GM12878 (cell line): ENCODE data around the gene BDP1. TPM values are rescaled to one million over a fixed set of nuclear protein-coding genes. Genes with fewer than 3 reads are reported as not detected.

Experiments used
- ATAC-seq: fragments of 200-7000 bp; cut with Tn5 transposase; 3 replicates; pipeline ENCODE4 v1.9.1; 2020; ENCODE audit warnings: mild to moderate bottlenecking, moderate library complexity
- BruUV-seq: library from RNA; stranded (reverse); fragments of 400-500 nt; replicated peaks from 2 replicates; lab custom pipeline; 2021; lab: Mats Ljungman, UMichigan
- CTCF ChIA-PET: fragments of 300-600 bp; sonication (Branson Sonifier 250); formaldehyde crosslinking; extraction: SDS; loops from one replicate; lab custom pipeline; 2021; ENCODE audit warnings: inconsistent platforms; lab: Yijun Ruan, JAX
- POLR2A ChIA-PET: fragments of 350-600 bp; formaldehyde crosslinking; extraction: SDS; loops from one replicate; lab custom pipeline; 2021; ENCODE audit warnings: inconsistent platforms; lab: Charles Lee
- RAD21 ChIA-PET: fragments of 300-600 bp; sonication (Branson Sonifier 250); formaldehyde crosslinking; loops from one replicate; lab custom pipeline; 2023; ENCODE audit warnings: antibody characterized with exemption; ENCODE audit not compliant: unreplicated experiment; lab: Charles Lee
- SMC1A ChIA-PET: fragments of 300-600 bp; sonication (Branson Sonifier 250); formaldehyde crosslinking; loops from one replicate; lab custom pipeline; 2023; ENCODE audit not compliant: unreplicated experiment, uncharacterized antibody; lab: Charles Lee
- DNase-seq: peaks from one replicate; pipeline ENCODE4 v3.0.0-alpha.2; 2011; ENCODE audit warnings: low read depth, low spot score
- FAIRE-seq: peaks from 3 replicates; lab custom pipeline; 2011; peaks lifted over from hg19 to GRCh38; lab: Jason Lieb, UNC
- H2AFZ ChIP-seq: 2 replicates; pipeline ENCODE4 v1.6.0; 2011; ENCODE audit warnings: low read depth, low read length, control low read depth; ENCODE audit not compliant: control insufficient read depth
- H3K27ac ChIP-seq: 2 replicates; pipeline ENCODE4 v1.5.1; 2011; ENCODE audit warnings: control low read depth; ENCODE audit not compliant: control insufficient read depth, insufficient read depth
- H3K27me3 ChIP-seq, 2 experiments: replicated peaks in 1 of 2; 2 replicates each; pipeline versions ENCODE4 v1.6.0 to v1.6.1; 2011; ENCODE audit warnings: low read length in 1 of 2; ENCODE audit not compliant: control insufficient read depth in 2 of 2, insufficient read depth in 2 of 2
- H3K36me3 ChIP-seq, 2 experiments: 2 replicates each; pipeline ENCODE4 v1.5.1; 2011; ENCODE audit warnings: low read length in 1 of 2; ENCODE audit not compliant: control insufficient read depth in 2 of 2, insufficient read depth in 2 of 2
- H3K4me1 ChIP-seq: 2 replicates; pipeline ENCODE4 v1.6.1; 2011; ENCODE audit warnings: mild to moderate bottlenecking, low read length, moderate library complexity, mixed read lengths; ENCODE audit not compliant: control insufficient read depth, insufficient read depth
- H3K4me2 ChIP-seq: 2 replicates; pipeline ENCODE4 v1.6.0; 2011; ENCODE audit warnings: control low read depth; ENCODE audit not compliant: control insufficient read depth, insufficient read depth
- H3K4me3 ChIP-seq: fragments of 200-600 bp; sonication (generic); 2 replicates; pipeline ENCODE4 v1.5.1; 2016
- H3K79me2 ChIP-seq: 2 replicates; pipeline ENCODE4 v1.6.0; 2011; ENCODE audit warnings: low read length; ENCODE audit not compliant: control insufficient read depth, insufficient read depth
- H3K9ac ChIP-seq: 2 replicates; pipeline ENCODE4 v1.8.0; 2011; ENCODE audit warnings: low read length, control low read depth, mixed read lengths; ENCODE audit not compliant: control insufficient read depth, insufficient read depth
- H3K9me3 ChIP-seq: replicated peaks from 3 replicates; pipeline ENCODE4 v1.5.1; 2011; ENCODE audit warnings: mild to moderate bottlenecking, low read length; ENCODE audit not compliant: control insufficient read depth, insufficient read depth
- H4K20me1 ChIP-seq: 2 replicates; pipeline ENCODE4 v1.6.0; 2011; ENCODE audit not compliant: control insufficient read depth, insufficient read depth
- BACH1 ChIP-seq: fragments of 450-650 bp; IDR thresholded peaks from 2 replicates; pipeline ENCODE4 v1.6.1; 2017; ENCODE audit warnings: mild to moderate bottlenecking, borderline replicate concordance
- BHLHE40 ChIP-seq, 2 experiments: fragments of 450-650 bp in 1 of 2; IDR thresholded peaks; 2 replicates each; pipeline ENCODE4 v1.6.1; 2011 to 2017; ENCODE audit warnings: low read depth in 2 of 2, borderline replicate concordance in 1 of 2, improper control_type of control experiment in 1 of 2, low read length in 1 of 2, mild to moderate bottlenecking in 1 of 2
- IKZF1 ChIP-seq: fragments of 450-650 bp; conservative IDR thresholded peaks from 2 replicates; pipeline ENCODE4 v1.6.1; 2017; ENCODE audit warnings: antibody characterized with exemption, mild to moderate bottlenecking
- JUNB ChIP-seq: IDR thresholded peaks from 2 replicates; pipeline ENCODE4 v1.6.1; 2016; ENCODE audit warnings: antibody characterized with exemption, mild to moderate bottlenecking
- KAT2A ChIP-seq: conservative IDR thresholded peaks from 2 replicates; pipeline ENCODE4 v1.6.1; 2011; ENCODE audit warnings: low read depth, low read length; ENCODE audit not compliant: control insufficient read depth
- MTA2 ChIP-seq: fragments of 450-650 bp; IDR thresholded peaks from 2 replicates; pipeline ENCODE4 v1.6.1; 2016; ENCODE audit warnings: low read depth, mild to moderate bottlenecking, moderate library complexity
- NFYB ChIP-seq: IDR thresholded peaks from 2 replicates; pipeline ENCODE4 v1.6.1; 2011; ENCODE audit warnings: low read depth, mild to moderate bottlenecking, low read length, improper control_type of control experiment, moderate library complexity; ENCODE audit not compliant: insufficient read depth
- NR2F1 ChIP-seq: fragments of 450-650 bp; conservative IDR thresholded peaks from 2 replicates; pipeline ENCODE4 v1.6.1; 2017; ENCODE audit warnings: mild to moderate bottlenecking
- RAD51 ChIP-seq: fragments of 450-650 bp; IDR thresholded peaks from 2 replicates; pipeline ENCODE4 v1.6.1; 2016; ENCODE audit warnings: moderate library complexity, mild to moderate bottlenecking, inconsistent platforms
- RUNX3 ChIP-seq: IDR thresholded peaks from 2 replicates; pipeline ENCODE4 v1.6.1; 2012; ENCODE audit warnings: low read length, inconsistent platforms
- SUZ12 ChIP-seq: fragments of 200-600 bp; sonication (generic); IDR thresholded peaks from one replicate; pipeline ENCODE4 v1.6.1; 2018; ENCODE audit warnings: antibody characterized with exemption, mild to moderate bottlenecking; ENCODE audit not compliant: unreplicated experiment
- TCF12 ChIP-seq: IDR thresholded peaks from 2 replicates; pipeline ENCODE4 v1.6.1; 2011; ENCODE audit warnings: low read depth, mild to moderate bottlenecking, low read length
- TCF3 ChIP-seq: IDR thresholded peaks from 2 replicates; pipeline ENCODE4 v1.6.1; 2012; ENCODE audit warnings: low read depth, mild to moderate bottlenecking, low read length, borderline replicate concordance; ENCODE audit not compliant: insufficient read depth
- WGBS: methylation state at CpG from one replicate; pipeline ENCODE4 v1.1.6; 2016; ENCODE audit warnings: low lambda C conversion rate; ENCODE audit not compliant: insufficient replicate concordance, insufficient coverage; ENCODE audit errors: missing lambda C conversion rate; 5-methylcytosine and 5-hydroxymethylcytosine counted together
- in situ Hi-C: fragments of 300-500 bp; cut with MboI; formaldehyde crosslinking; loops from 9 replicates; pipeline ENCODE4 v1.14.3; 2018; ENCODE audit warnings: mixed read lengths
- intact Hi-C: fragments of 100-400 bp; cut with micrococcal nuclease; formaldehyde crosslinking; loops from one replicate; pipeline ENCODE4 v1.14.2; 2022; ENCODE audit not compliant: unreplicated experiment
- polyA plus RNA-seq, 11 experiments: library from polyadenylated mRNA; depleted of rRNA in 4 of 11; unstranded in 6 of 11; stranded (reverse) in 5 of 11; fragments of >200 nt; fragmentation: Nextera tagmentation in 4 of 11; fragmentation: Illumina TruSeq in 1 of 11; extraction: Ambion mirVana in 4 of 11; extraction: Trizol in 1 of 11; gene quantifications; 1 replicate in 1 of 11; 2 replicates in 10 of 11; pipeline versions ENCODE4 v1.2.1 to v1.2.3, GENCODE V29; 2011 to 2016; ENCODE audit warnings: inconsistent platforms in 2 of 11, missing spikeins in 2 of 11, low read depth in 1 of 11
- total RNA-seq, 4 experiments: library from RNA; depleted of rRNA in 3 of 4; stranded (reverse); fragments of >200 nt in 3 of 4; fragmentation: Illumina TruSeq in 1 of 4; extraction: Trizol in 1 of 4; gene quantifications; 2 replicates each; pipeline versions ENCODE4 v1.2.1 to v1.2.3, GENCODE V29; 2013 to 2021
- TF ChIP-seq, protein P1 (sequence below): fragments of 450-650 bp; IDR thresholded peaks from 2 replicates; pipeline ENCODE4 v1.6.1; 2016; ENCODE audit warnings: mild to moderate bottlenecking
- TF ChIP-seq, protein P2 (sequence below): IDR thresholded peaks from 2 replicates; pipeline ENCODE4 v1.6.1; 2011; ENCODE audit warnings: mild to moderate bottlenecking, low read depth, low read length, moderate library complexity; ENCODE audit not compliant: insufficient replicate concordance

Gene BDP1
- total and polyA plus RNA-seq, 10 of the 15 experiments (the other 5 are each of a cell fraction or from before 2014, with no cell fraction given) = 6.1 to 31.1 (median 17.7) TPM

DNA sequence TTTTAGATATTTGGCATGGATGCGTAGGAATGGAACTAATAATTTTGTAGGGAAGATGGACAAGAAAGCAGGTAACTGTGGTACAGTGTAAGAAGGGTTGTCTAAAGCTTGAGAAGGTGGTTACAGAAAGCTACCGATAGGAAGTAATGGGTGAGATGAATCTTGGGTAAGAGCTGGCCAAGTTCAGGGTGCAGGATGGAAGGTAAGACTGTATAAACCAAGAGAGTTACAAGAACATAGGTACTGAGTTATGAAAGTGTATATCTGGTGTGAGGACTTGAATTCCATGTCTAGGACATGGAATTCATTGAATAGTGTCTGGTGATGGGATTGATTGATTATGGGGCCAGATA lies 133.1 kb downstream of the BDP1 start:
- Histone ChIP-seq H4K20me1 (no peaks in the 10 kb centered on the region), H3K9ac (0 out of 2 replicates have a peak overlapping the region, but pooled peaks have one; percentile 2), H3K9me3 (no peaks in the 10 kb centered on the region), H3K4me2 (peak overlapping the region; percentile 48), H2AFZ (no peak overlapping the region), H3K36me3 (no peaks in the 10 kb centered on the region), H3K4me3 (peak overlapping the region; percentile 98), H3K4me1 (peaks cover 2% of the 10 kb centered on the region; the same call in 1 of the 2 replicates), H3K27me3 (no peaks in the 10 kb centered on the region), H3K79me2 (peaks cover 50% of the 10 kb centered on the region), H3K27ac (peak overlapping the region; percentile 13; the same call in 1 of the 2 replicates)
- no peak for ATAC-seq
- ChIA-PET CTCF (interaction anchor here (1.3 to 4.8 kb wide), 3 partner anchors 12 to 113 kb away, joined by 4 to 44 read pairs (median 6); no protein-coding TSS in a partner anchor), POLR2A (interaction anchor here (0.7 to 1.0 kb wide), 2 partner anchors 13 to 32 kb away, joined by 6 to 7 read pairs; no protein-coding TSS in a partner anchor), RAD21 (no interaction called here), SMC1A (interaction anchor here (0.9 to 4.3 kb wide), 3 partner anchors 12 to 133 kb away, joined by 4 to 22 read pairs (median 4); partner anchors contain the start of gene BDP1)
- WGBS = 95% methylated on average over 2 of the region's 2 CpGs
- FAIRE-seq = no peak
- intact Hi-C loops (no loop called here), in situ Hi-C loops (no loop called here)
- TSS peak; percentile 70 for BruUV-seq
- no peak for DNase-seq
- no peak for TF ChIP-seq RAD51
- no peak for TF ChIP-seq SUZ12
- no peak for TF ChIP-seq NFYB

DNA sequence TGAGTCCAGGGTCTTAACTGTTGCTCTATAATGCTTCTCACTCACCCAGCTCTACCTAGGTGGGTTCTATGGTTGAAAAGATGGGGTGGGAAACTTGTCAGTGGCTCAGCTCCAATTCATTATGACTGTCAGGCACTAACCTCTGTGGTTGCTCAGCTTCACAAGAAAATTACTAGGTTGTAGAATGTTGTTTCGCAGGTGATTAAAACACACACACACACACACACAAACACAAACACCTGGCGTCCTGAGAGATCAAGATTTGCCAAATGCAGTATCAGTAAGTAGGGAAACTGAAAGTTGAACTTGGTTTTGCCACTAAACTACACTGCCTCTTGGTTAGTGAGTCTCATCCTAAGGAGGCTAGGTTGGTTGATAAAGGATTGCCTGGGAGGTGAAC lies 134.5 kb downstream of the BDP1 start:
- Histone ChIP-seq H3K27me3 (no peaks in the 10 kb centered on the region), H2AFZ (no peak overlapping the region), H3K4me3 (peak overlapping the region; percentile 98), H3K4me1 (peaks cover 2% of the 10 kb centered on the region; the same call in 1 of the 2 replicates), H3K79me2 (peaks cover 50% of the 10 kb centered on the region), H3K36me3 (peaks cover 0 to 3% of the 10 kb centered on the region in 2 experiments; a peak in 1 of 4 replicates), H3K4me2 (peak overlapping the region; percentile 46), H4K20me1 (no peaks in the 10 kb centered on the region)
- intact Hi-C loops (no loop called here), in situ Hi-C loops (no loop called here)
- ChIA-PET RAD21 (interaction anchor here (2.3 kb wide), 1 partner anchor 11 kb away, joined by 7 read pairs; no protein-coding TSS in a partner anchor), SMC1A (interaction anchor here (1.3 to 4.3 kb wide), 2 partner anchors 9 to 11 kb away, joined by 3 to 22 read pairs; no protein-coding TSS in a partner anchor)
- BruUV-seq = no TSS peak
- peak; percentile 66 for FAIRE-seq
- TF ChIP-seq, protein P1, sequence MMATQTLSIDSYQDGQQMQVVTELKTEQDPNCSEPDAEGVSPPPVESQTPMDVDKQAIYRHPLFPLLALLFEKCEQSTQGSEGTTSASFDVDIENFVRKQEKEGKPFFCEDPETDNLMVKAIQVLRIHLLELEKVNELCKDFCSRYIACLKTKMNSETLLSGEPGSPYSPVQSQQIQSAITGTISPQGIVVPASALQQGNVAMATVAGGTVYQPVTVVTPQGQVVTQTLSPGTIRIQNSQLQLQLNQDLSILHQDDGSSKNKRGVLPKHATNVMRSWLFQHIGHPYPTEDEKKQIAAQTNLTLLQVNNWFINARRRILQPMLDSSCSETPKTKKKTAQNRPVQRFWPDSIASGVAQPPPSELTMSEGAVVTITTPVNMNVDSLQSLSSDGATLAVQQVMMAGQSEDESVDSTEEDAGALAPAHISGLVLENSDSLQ = peak; percentile 50; the same call in 1 of the 2 replicates
- TF ChIP-seq TCF12 = 0 out of 2 replicates have a peak, but pooled peaks have one; percentile 21
- TF ChIP-seq NR2F1 = 0 out of 2 replicates have a peak, but pooled peaks have one; percentile 17
- TF ChIP-seq BACH1 = no peak
- TF ChIP-seq KAT2A = no peak
- TF ChIP-seq MTA2 = 0 out of 2 replicates have a peak, but pooled peaks have one; percentile 20
- peak in 1 of 2 experiments; percentile 32; a peak in 1 of 4 replicates for TF ChIP-seq BHLHE40 (IDR thresholded peaks at IDR 0.05; ENCODE audit: borderline replicate concordance in 1 of 2, low read depth in 2 of 2, low read length in 1 of 2)
- TF ChIP-seq IKZF1 = 0 out of 2 replicates have a peak, but pooled peaks have one; percentile 23
- TF ChIP-seq RUNX3 = peak; percentile 65
- peak; percentile 77 for TF ChIP-seq TCF3
- TF ChIP-seq, protein P2, sequence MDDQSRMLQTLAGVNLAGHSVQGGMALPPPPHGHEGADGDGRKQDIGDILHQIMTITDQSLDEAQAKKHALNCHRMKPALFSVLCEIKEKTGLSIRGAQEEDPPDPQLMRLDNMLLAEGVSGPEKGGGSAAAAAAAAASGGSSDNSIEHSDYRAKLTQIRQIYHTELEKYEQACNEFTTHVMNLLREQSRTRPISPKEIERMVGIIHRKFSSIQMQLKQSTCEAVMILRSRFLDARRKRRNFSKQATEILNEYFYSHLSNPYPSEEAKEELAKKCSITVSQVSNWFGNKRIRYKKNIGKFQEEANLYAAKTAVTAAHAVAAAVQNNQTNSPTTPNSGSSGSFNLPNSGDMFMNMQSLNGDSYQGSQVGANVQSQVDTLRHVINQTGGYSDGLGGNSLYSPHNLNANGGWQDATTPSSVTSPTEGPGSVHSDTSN = peak; percentile 35
- TF ChIP-seq JUNB = no peak
- TF ChIP-seq, all 136 proteins: peak for 9
- DNase-seq (peak; percentile 36), ATAC-seq (peak; percentile 7)
- H3K9ac ChIP-seq = no peak overlapping the region; the same call in 1 of the 2 replicates
- H3K27ac ChIP-seq = peak overlapping the region; percentile 25; the same call in 1 of the 2 replicates
- CTCF ChIA-PET = interaction anchor here (0.6 to 4.8 kb wide), 3 partner anchors 11 to 115 kb away, joined by 3 to 44 read pairs (median 7); no protein-coding TSS in a partner anchor
- POLR2A ChIA-PET = no interaction called here
- no peaks in the 10 kb centered on the region for H3K9me3 ChIP-seq
- 23% methylated on average over 2 of the region's 2 CpGs for WGBS
